Liver (tissue), 9 donors: ENCODE data around the gene DNAAF3. TPM values are rescaled to one million over a fixed set of nuclear protein-coding genes. Genes with fewer than 3 reads are reported as not detected.
A peak's percentile ranks its signal among the peaks of the same experiment; 100 is the strongest.

Experiments
- DNase-seq: peaks from one replicate; pipeline ENCODE4 v3.0.0-alpha.2; 2017; ENCODE audit warnings: low spot score
- H3K27ac ChIP-seq, 2 donors: one replicate each; pipeline ENCODE4 v1.7.0; 2013; ENCODE audit warnings: inconsistent platforms in 2 of 2, low read length in 2 of 2, control low read depth in 1 of 2, low read depth in 1 of 2, mild to moderate bottlenecking in 1 of 2
- H3K27me3 ChIP-seq, 4 donors: one replicate each; pipeline versions ENCODE4 v1.6.1 to v1.7.0; 2013; ENCODE audit warnings: low read length in 3 of 4, inconsistent platforms in 1 of 4, mild to moderate bottlenecking in 1 of 4, moderate library complexity in 1 of 4; ENCODE audit not compliant: control insufficient read depth in 4 of 4, insufficient read depth in 4 of 4
- H3K36me3 ChIP-seq, 4 donors: one replicate each; pipeline versions ENCODE4 v1.6.1 to v1.7.0; 2013; ENCODE audit warnings: low read length in 3 of 4, mild to moderate bottlenecking in 3 of 4, low read depth in 1 of 4, moderate library complexity in 1 of 4; ENCODE audit not compliant: control insufficient read depth in 4 of 4, insufficient read depth in 3 of 4
- H3K4me1 ChIP-seq, 4 donors: one replicate each; pipeline versions ENCODE4 v1.6.1 to v1.7.0; 2013; ENCODE audit warnings: low read length in 3 of 4, mild to moderate bottlenecking in 3 of 4, moderate library complexity in 1 of 4; ENCODE audit not compliant: control insufficient read depth in 4 of 4, insufficient read depth in 4 of 4
- H3K4me3 ChIP-seq, 3 donors: one replicate each; pipeline versions ENCODE4 v1.6.1 to v1.7.0; 2013; ENCODE audit warnings: low read length in 3 of 3, control low read depth in 1 of 3, low read depth in 1 of 3, mild to moderate bottlenecking in 1 of 3
- H3K9ac ChIP-seq, 2 donors: one replicate each; pipeline ENCODE4 v1.7.0; 2013; ENCODE audit warnings: low read length in 2 of 2, mild to moderate bottlenecking in 2 of 2, moderate library complexity in 2 of 2, control low read depth in 1 of 2, low read depth in 1 of 2
- H3K9me3 ChIP-seq, 4 donors: one replicate each; pipeline versions ENCODE4 v1.6.1 to v1.7.0; 2013; ENCODE audit warnings: low read length in 3 of 4; ENCODE audit not compliant: control insufficient read depth in 4 of 4
- ATF3 ChIP-seq: IDR thresholded peaks from 2 replicates; pipeline ENCODE4 v1.6.1; 2016; ENCODE audit warnings: antibody characterized with exemption
- EGR1 ChIP-seq, 2 donors: IDR thresholded peaks; 2 replicates each; pipeline ENCODE4 v1.6.1; 2016 to 2018; ENCODE audit warnings: antibody characterized with exemption in 2 of 2, low read depth in 2 of 2
- FOXA2 ChIP-seq: IDR thresholded peaks from 2 replicates; pipeline ENCODE4 v1.6.1; 2016; ENCODE audit warnings: antibody characterized with exemption
- GABPA ChIP-seq, 2 donors: IDR thresholded peaks in 1 of 2; conservative IDR thresholded peaks in 1 of 2; 2 replicates each; pipeline ENCODE4 v1.6.1; 2016; ENCODE audit warnings: antibody characterized with exemption in 2 of 2, mild to moderate bottlenecking in 1 of 2, moderate library complexity in 1 of 2
- HNF4A ChIP-seq, 2 donors: conservative IDR thresholded peaks; 2 replicates each; pipeline ENCODE4 v1.6.1; 2016; ENCODE audit warnings: antibody characterized with exemption in 2 of 2, mild to moderate bottlenecking in 2 of 2
- HNF4G ChIP-seq: IDR thresholded peaks from 2 replicates; pipeline ENCODE4 v1.6.1; 2016; ENCODE audit warnings: antibody characterized with exemption
- MAX ChIP-seq: IDR thresholded peaks from 2 replicates; pipeline ENCODE4 v1.6.1; 2016; ENCODE audit warnings: antibody characterized with exemption
- REST ChIP-seq: IDR thresholded peaks from 2 replicates; pipeline ENCODE4 v1.6.1; 2016; ENCODE audit warnings: antibody characterized with exemption, mild to moderate bottlenecking
- RXRA ChIP-seq, 2 donors: IDR thresholded peaks; 2 replicates each; pipeline ENCODE4 v1.6.1; 2017 to 2018; ENCODE audit warnings: antibody characterized with exemption in 2 of 2, mild to moderate bottlenecking in 1 of 2
- TAF1 ChIP-seq: conservative IDR thresholded peaks from 2 replicates; pipeline ENCODE4 v1.6.1; 2016; ENCODE audit warnings: antibody characterized with exemption, mild to moderate bottlenecking
- WGBS: extraction: QIAGEN DNeasy Blood & Tissue Kit; methylation state at CpG from one replicate; pipeline ENCODE4 v1.1.7; 2013; 5-methylcytosine and 5-hydroxymethylcytosine counted together
- polyA plus RNA-seq, 2 donors: library from polyadenylated mRNA; stranded (reverse) in 1 of 2; unstranded in 1 of 2; fragments of 200-250 nt in 1 of 2; fragments of >200 nt in 1 of 2; fragmentation: Nextera tagmentation in 1 of 2; extraction: Ambion mirVana in 1 of 2; gene quantifications; one replicate each; pipeline versions ENCODE4 v1.2.1 to v1.2.3, GENCODE V29; 2013 to 2015
- total RNA-seq, 2 donors: library from RNA; depleted of rRNA; stranded (reverse); fragments of >200 nt; gene quantifications; one replicate each; pipeline ENCODE4 v1.2.3, GENCODE V29; 2014
- donor health status: healthy.
- donor health status: healthy.
- donor health status: healthy.
- donor health status: healthy.
- donor health status: healthy.

The DNAAF3 gene
- total and polyA plus RNA-seq, 4 donors = 0.18 to 0.64 (median 0.37) TPM

GRCh38 chr19:55199620-55200204 lies 33.3 kb upstream of the DNAAF3 start:
- no peaks in the 10 kb centered on the region for H3K4me1 ChIP-seq
- no peak overlapping the region for H3K27ac ChIP-seq
- H3K27me3 ChIP-seq = no peaks in the 10 kb centered on the region
- no peaks in the 10 kb centered on the region for H3K9me3 ChIP-seq
- peaks cover 0 to 2% (median under 1%) of the 10 kb centered on the region in 4 donors for H3K36me3 ChIP-seq
- WGBS = 76% methylated on average over 5 of the region's 5 CpGs
- no peak for DNase-seq
- no peak overlapping the region for H3K4me3 ChIP-seq
- TF ChIP-seq ATF3 (no peak), REST (no peak), EGR1 (IDR thresholded peaks at IDR 0.05; ENCODE audit: low read depth in 2 of 2) (no peak), HNF4G (no peak), GABPA (IDR thresholded peaks at IDR 0.05 in 1 of 2, conservative IDR thresholded peaks at IDR 0.05 in 1 of 2) (no peak), RXRA (IDR thresholded peaks at IDR 0.05) (no peak), MAX (no peak), FOXA2 (no peak), TAF1 (no peak), HNF4A (conservative IDR thresholded peaks at IDR 0.05) (no peak)
- H3K9ac ChIP-seq = no peak overlapping the region

GRCh38 chr19:55198651-55199050 lies 32.2 kb upstream of the DNAAF3 start:
- peak; percentile 59 for TF ChIP-seq REST
- no peak for TF ChIP-seq FOXA2
- no peaks in the 10 kb centered on the region for H3K4me1 ChIP-seq
- no peaks in the 10 kb centered on the region for H3K27me3 ChIP-seq
- peaks cover 0 to 3% (median 1%) of the 10 kb centered on the region in 4 donors for H3K36me3 ChIP-seq
- WGBS = 85% methylated on average over 5 of the region's 5 CpGs
- DNase-seq = no peak
- H3K9me3 ChIP-seq = no peaks in the 10 kb centered on the region
- no peak overlapping the region for H3K27ac ChIP-seq
- no peak overlapping the region for H3K9ac ChIP-seq
- no peak overlapping the region for H3K4me3 ChIP-seq
